ENCODE data around the gene TCF15.

TCF15 gene

DNA sequence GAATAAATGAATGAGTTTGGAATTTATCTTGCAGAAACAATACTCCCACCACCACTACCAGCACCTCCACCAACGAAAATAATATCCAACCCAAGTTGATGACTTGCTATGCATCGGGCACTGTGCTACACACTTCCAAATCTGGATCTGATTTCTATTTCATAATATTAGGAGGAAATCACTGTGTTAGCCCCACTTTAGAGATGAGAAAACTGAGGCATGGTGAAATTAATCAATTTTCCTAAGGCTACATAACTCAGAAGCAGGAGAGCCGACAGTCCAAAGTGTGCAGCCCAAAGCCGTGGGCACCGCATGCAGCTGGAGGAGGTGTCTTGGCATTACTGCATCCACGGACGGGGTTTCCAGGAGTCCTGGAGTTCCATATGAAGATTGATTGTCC, 17.6 kb downstream of the TCF15 start:
- Histone ChIP-seq H3K79me2 (ENCODE audit: insufficient read depth, low read length) (no peaks in the 10 kb centered on the region), H4K20me1 (ENCODE audit: insufficient read depth, low read length) (no peaks in the 10 kb centered on the region), H3K9me3 (ENCODE audit: low read length) (no peaks in the 10 kb centered on the region), H3K4me2 (ENCODE audit: low read length) (no peak overlapping the region), H3K9me2 (ENCODE audit: low read depth, low read length) (no peaks in the 10 kb centered on the region), H3F3A (ENCODE audit: insufficient read depth, low read length) (no peaks in the 10 kb centered on the region), H3K4me3 (ENCODE audit: low read depth, low read length, poor library complexity, severe bottlenecking) (no peak overlapping the region), H3K27me3 (ENCODE audit: insufficient read depth, low read length) (no peaks in the 10 kb centered on the region), H3K27ac (ENCODE audit: low read depth, low read length, poor library complexity, severe bottlenecking) (no peak overlapping the region), H2AFZ (ENCODE audit: low read length) (no peak overlapping the region), H3K4me1 (ENCODE audit: insufficient read depth, low read length, severe bottlenecking) (peaks cover 15% of the 10 kb centered on the region), H3K9ac (ENCODE audit: low read length) (no peak overlapping the region), H3K36me3 (ENCODE audit: insufficient read depth, low read length) (no peaks in the 10 kb centered on the region)
- TF ChIP-seq, protein P1, sequence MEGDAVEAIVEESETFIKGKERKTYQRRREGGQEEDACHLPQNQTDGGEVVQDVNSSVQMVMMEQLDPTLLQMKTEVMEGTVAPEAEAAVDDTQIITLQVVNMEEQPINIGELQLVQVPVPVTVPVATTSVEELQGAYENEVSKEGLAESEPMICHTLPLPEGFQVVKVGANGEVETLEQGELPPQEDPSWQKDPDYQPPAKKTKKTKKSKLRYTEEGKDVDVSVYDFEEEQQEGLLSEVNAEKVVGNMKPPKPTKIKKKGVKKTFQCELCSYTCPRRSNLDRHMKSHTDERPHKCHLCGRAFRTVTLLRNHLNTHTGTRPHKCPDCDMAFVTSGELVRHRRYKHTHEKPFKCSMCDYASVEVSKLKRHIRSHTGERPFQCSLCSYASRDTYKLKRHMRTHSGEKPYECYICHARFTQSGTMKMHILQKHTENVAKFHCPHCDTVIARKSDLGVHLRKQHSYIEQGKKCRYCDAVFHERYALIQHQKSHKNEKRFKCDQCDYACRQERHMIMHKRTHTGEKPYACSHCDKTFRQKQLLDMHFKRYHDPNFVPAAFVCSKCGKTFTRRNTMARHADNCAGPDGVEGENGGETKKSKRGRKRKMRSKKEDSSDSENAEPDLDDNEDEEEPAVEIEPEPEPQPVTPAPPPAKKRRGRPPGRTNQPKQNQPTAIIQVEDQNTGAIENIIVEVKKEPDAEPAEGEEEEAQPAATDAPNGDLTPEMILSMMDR (IDR thresholded peaks at IDR 0.05; ENCODE audit: low read length), result no peak
- no peak for TF ChIP-seq EZH2 (IDR thresholded peaks at IDR 0.05; ENCODE audit: borderline replicate concordance, low read length)

DNA sequence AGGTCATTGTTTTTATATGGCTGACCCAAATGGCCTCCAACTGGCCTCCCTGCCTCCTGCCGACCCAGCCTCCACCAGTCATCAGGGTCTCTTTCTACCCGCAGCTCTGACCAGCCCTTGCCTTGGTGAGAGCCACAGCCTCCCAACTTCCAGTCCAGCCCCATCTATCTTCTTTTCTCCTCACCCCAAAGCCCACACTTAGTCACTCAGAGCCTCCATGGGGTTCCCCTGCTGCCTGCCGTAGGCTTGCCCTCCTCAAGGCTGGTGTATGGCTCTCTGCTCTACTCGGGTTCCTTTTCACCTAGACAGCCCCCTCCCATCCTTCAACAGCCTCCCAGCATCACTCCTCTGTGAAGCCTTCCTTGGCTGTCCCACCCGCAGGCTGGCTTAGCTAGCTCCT, 18.2 kb downstream of the TCF15 start:
- H4K20me1 ChIP-seq (ENCODE audit: insufficient read depth, low read length), result no peaks in the 10 kb centered on the region
- no peak overlapping the region for H3K9ac ChIP-seq (ENCODE audit: low read length)
- TF ChIP-seq, protein P1 (IDR thresholded peaks at IDR 0.05; ENCODE audit: low read length), result no peak
- no peak for TF ChIP-seq EZH2 (IDR thresholded peaks at IDR 0.05; ENCODE audit: borderline replicate concordance, low read length)
- H3K27ac ChIP-seq (ENCODE audit: low read depth, low read length, poor library complexity, severe bottlenecking), result no peak overlapping the region
- no peak overlapping the region for H3K4me3 ChIP-seq (ENCODE audit: low read depth, low read length, poor library complexity, severe bottlenecking)
- no peaks in the 10 kb centered on the region for H3K9me2 ChIP-seq (ENCODE audit: low read depth, low read length)
- H2AFZ ChIP-seq (ENCODE audit: low read length), result no peak overlapping the region
- H3K36me3 ChIP-seq (ENCODE audit: insufficient read depth, low read length), result no peaks in the 10 kb centered on the region
- no peaks in the 10 kb centered on the region for H3K9me3 ChIP-seq (ENCODE audit: low read length)
- no peaks in the 10 kb centered on the region for H3K27me3 ChIP-seq (ENCODE audit: insufficient read depth, low read length)
- H3K4me1 ChIP-seq (ENCODE audit: insufficient read depth, low read length, severe bottlenecking), result peaks cover 15% of the 10 kb centered on the region
- no peaks in the 10 kb centered on the region for H3K79me2 ChIP-seq (ENCODE audit: insufficient read depth, low read length)
- H3F3A ChIP-seq (ENCODE audit: insufficient read depth, low read length), result no peaks in the 10 kb centered on the region
- no peak overlapping the region for H3K4me2 ChIP-seq (ENCODE audit: low read length)

DNA sequence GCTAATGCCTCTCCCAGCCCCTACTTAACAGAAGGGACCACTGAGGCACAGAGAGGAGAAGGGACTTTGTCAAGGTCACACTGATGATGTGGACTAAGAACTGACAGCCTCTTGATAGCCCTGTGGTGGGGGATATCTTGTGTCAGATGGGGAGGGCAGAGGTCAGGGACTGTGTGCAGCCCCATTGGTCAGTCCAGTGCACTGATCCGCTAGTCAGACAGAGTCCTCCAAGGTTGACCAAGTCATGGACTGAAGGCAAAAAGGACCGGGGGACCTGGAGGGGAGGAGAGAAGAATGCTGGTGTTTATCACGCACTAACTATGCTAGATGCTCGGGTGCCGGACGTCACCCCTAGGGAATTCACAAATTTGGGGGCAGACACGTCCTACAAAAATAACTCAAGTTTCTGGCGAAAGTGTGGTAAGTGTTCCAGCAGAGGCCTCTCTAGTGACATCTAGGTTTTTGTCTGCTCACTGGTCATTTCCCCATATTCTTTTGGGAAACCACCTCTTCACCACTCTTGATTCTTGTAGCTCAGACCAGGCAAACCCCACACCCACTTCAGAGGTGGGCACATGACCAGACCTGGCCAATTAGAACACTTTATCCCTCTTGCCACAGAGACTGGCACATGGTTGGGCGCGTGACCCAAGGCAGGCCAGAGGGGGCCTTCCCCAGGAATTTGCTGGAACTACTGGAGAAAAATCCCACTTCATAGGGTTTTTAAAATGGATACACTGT, 21.0 kb downstream of the TCF15 start:
- Histone ChIP-seq H3K36me3 (ENCODE audit: insufficient read depth, low read length) (no peaks in the 10 kb centered on the region), H4K20me1 (ENCODE audit: insufficient read depth, low read length) (no peaks in the 10 kb centered on the region), H3K9ac (ENCODE audit: low read length) (no peak overlapping the region), H3K4me2 (ENCODE audit: low read length) (peak overlapping the region; percentile 6; the same call in 1 of the 2 replicates), H3K4me1 (ENCODE audit: insufficient read depth, low read length, severe bottlenecking) (peaks cover 19% of the 10 kb centered on the region), H3K9me2 (ENCODE audit: low read depth, low read length) (no peaks in the 10 kb centered on the region), H2AFZ (ENCODE audit: low read length) (no peak overlapping the region; the same call in 1 of the 2 replicates), H3K79me2 (ENCODE audit: insufficient read depth, low read length) (no peaks in the 10 kb centered on the region), H3F3A (ENCODE audit: insufficient read depth, low read length) (no peaks in the 10 kb centered on the region), H3K27me3 (ENCODE audit: insufficient read depth, low read length) (no peaks in the 10 kb centered on the region), H3K27ac (ENCODE audit: low read depth, low read length, poor library complexity, severe bottlenecking) (peak overlapping the region; percentile 13), H3K9me3 (ENCODE audit: low read length) (no peaks in the 10 kb centered on the region), H3K4me3 (ENCODE audit: low read depth, low read length, poor library complexity, severe bottlenecking) (no peak overlapping the region)
- no peak for TF ChIP-seq EZH2 (IDR thresholded peaks at IDR 0.05; ENCODE audit: borderline replicate concordance, low read length)
- TF ChIP-seq, protein P1 (IDR thresholded peaks at IDR 0.05; ENCODE audit: low read length), result no peak

Measured in OCI-LY1 (cell line).